IMR-90 (cell line): ENCODE results near the gene IL1RL1. TPM values are rescaled to one million over a fixed set of nuclear protein-coding genes. Genes with fewer than 3 reads are reported as not detected.

Experiments
- ATAC-seq: fragments of 200-7000 bp; cut with Tn5 transposase; 2 replicates; pipeline ENCODE4 v1.9.1; 2020; ENCODE audit warnings: low read depth, mild to moderate bottlenecking, moderate library complexity
- BruUV-seq: library from RNA; stranded (reverse); fragments of 400-500 nt; replicated peaks from 2 replicates; lab custom pipeline; 2021; lab: Mats Ljungman, UMichigan
- CTCF ChIA-PET: fragments of 300-600 bp; formaldehyde crosslinking; extraction: SDS; loops from one replicate; lab custom pipeline; 2021; ENCODE audit warnings: antibody characterized with exemption; lab: Yijun Ruan, JAX
- POLR2A ChIA-PET: fragments of 300-600 bp; sonication (Branson Sonifier 250); formaldehyde crosslinking; loops from one replicate; lab custom pipeline; 2022; ENCODE audit warnings: antibody characterized with exemption; ENCODE audit not compliant: unreplicated experiment; lab: Charles Lee
- DNase-seq: peaks from one replicate; pipeline ENCODE4 v3.0.0; 2013
- H2AFZ ChIP-seq: replicated peaks from 2 replicates; pipeline ENCODE3; 2013; ENCODE audit warnings: low read length, mild to moderate bottlenecking; ENCODE audit not compliant: poor library complexity
- H2AK5ac ChIP-seq: 2 replicates; pipeline ENCODE4 v1.6.1; 2013; ENCODE audit warnings: low read depth, low read length, inconsistent platforms
- H2AK9ac ChIP-seq: replicated peaks from 2 replicates; pipeline ENCODE3; 2013; ENCODE audit warnings: mild to moderate bottlenecking, low read depth, low read length, moderate library complexity; ENCODE audit not compliant: poor library complexity
- H2BK120ac ChIP-seq: 2 replicates; pipeline ENCODE4 v1.6.1; 2013; ENCODE audit warnings: low read depth, low read length, inconsistent platforms
- H2BK15ac ChIP-seq: 3 replicates; pipeline ENCODE4 v1.6.1; 2013; ENCODE audit warnings: low read depth, low read length, inconsistent platforms
- H2BK20ac ChIP-seq: 2 replicates; pipeline ENCODE4 v1.6.1; 2013; ENCODE audit warnings: low read depth, mild to moderate bottlenecking, inconsistent platforms, low read length, moderate library complexity
- H2BK5ac ChIP-seq: 2 replicates; pipeline ENCODE4 v1.6.1; 2013; ENCODE audit warnings: mild to moderate bottlenecking, low read depth, low read length, inconsistent platforms; ENCODE audit not compliant: poor library complexity, severe bottlenecking
- H3K14ac ChIP-seq: replicated peaks from 2 replicates; pipeline ENCODE4 v1.6.1; 2013; ENCODE audit warnings: low read depth, low read length, inconsistent platforms
- H3K18ac ChIP-seq: 2 replicates; pipeline ENCODE4 v1.6.1; 2013; ENCODE audit warnings: low read depth, low read length, control low read depth
- H3K23ac ChIP-seq: 2 replicates; pipeline ENCODE4 v1.6.1; 2013; ENCODE audit warnings: low read depth, low read length, inconsistent platforms
- H3K27ac ChIP-seq: 2 replicates; pipeline ENCODE4 v1.5.1; 2013; ENCODE audit warnings: mild to moderate bottlenecking, control low read depth, low read length; ENCODE audit not compliant: insufficient read depth
- H3K27me3 ChIP-seq: 2 replicates; pipeline ENCODE4 v1.6.1; 2013; ENCODE audit warnings: low read length; ENCODE audit not compliant: control insufficient read depth, insufficient read depth
- H3K36me3 ChIP-seq: 2 replicates; pipeline ENCODE4 v1.6.1; 2013; ENCODE audit warnings: low read length, mixed read lengths; ENCODE audit not compliant: control insufficient read depth, insufficient read depth
- H3K4ac ChIP-seq: 2 replicates; pipeline ENCODE4 v1.6.1; 2013; ENCODE audit warnings: low read depth, low read length, inconsistent platforms
- H3K4me1 ChIP-seq: 2 replicates; pipeline ENCODE4 v1.6.1; 2013; ENCODE audit warnings: low read length, mixed read lengths; ENCODE audit not compliant: control insufficient read depth, insufficient read depth
- H3K4me2 ChIP-seq: 2 replicates; pipeline ENCODE4 v1.6.1; 2013; ENCODE audit warnings: low read depth, mild to moderate bottlenecking, control low read depth, low read length, moderate library complexity
- H3K4me3 ChIP-seq: 2 replicates; pipeline ENCODE4 v1.5.1; 2013; ENCODE audit warnings: low read depth, mild to moderate bottlenecking, control low read depth, low read length, moderate library complexity; ENCODE audit not compliant: insufficient read depth
- H3K56ac ChIP-seq: 2 replicates; pipeline ENCODE4 v1.6.1; 2013; ENCODE audit warnings: low read length, inconsistent platforms; ENCODE audit not compliant: insufficient read depth; ENCODE audit errors: extremely low read depth
- H3K79me1 ChIP-seq, 2 experiments: 2 replicates each; pipeline ENCODE4 v1.6.1; 2013; ENCODE audit warnings: low read length in 2 of 2, inconsistent platforms in 1 of 2, low read depth in 1 of 2
- H3K9ac ChIP-seq: 2 replicates; pipeline ENCODE4 v1.6.1; 2013; ENCODE audit warnings: low read depth, low read length, control low read depth
- H3K9me1 ChIP-seq: 2 replicates; pipeline ENCODE4 v1.6.1; 2013; ENCODE audit warnings: low read length, inconsistent platforms; ENCODE audit not compliant: insufficient read depth
- H3K9me3 ChIP-seq: 2 replicates; pipeline ENCODE4 v1.6.1; 2013; ENCODE audit warnings: low read length; ENCODE audit not compliant: control insufficient read depth, insufficient read depth
- H4K20me1 ChIP-seq: 2 replicates; pipeline ENCODE4 v1.6.1; 2013; ENCODE audit warnings: low read length, inconsistent platforms; ENCODE audit not compliant: insufficient read depth
- H4K5ac ChIP-seq: 2 replicates; pipeline ENCODE4 v1.6.1; 2013; ENCODE audit warnings: mild to moderate bottlenecking, low read depth, low read length, control low read depth
- H4K8ac ChIP-seq, 2 experiments: 2 replicates each; pipeline ENCODE4 v1.6.1; 2013; ENCODE audit warnings: low read depth in 2 of 2, low read length in 2 of 2, control low read depth in 1 of 2, inconsistent platforms in 1 of 2
- H4K91ac ChIP-seq: 2 replicates; pipeline ENCODE4 v1.6.1; 2013; ENCODE audit warnings: low read depth, low read length, inconsistent platforms; ENCODE audit not compliant: insufficient read depth
- BHLHE40 ChIP-seq: fragments of 150-350 bp; IDR thresholded peaks from 2 replicates; pipeline ENCODE4 v1.6.1; 2016; ENCODE audit warnings: mild to moderate bottlenecking, low read depth, low read length
- ELK1 ChIP-seq: fragments of 150-350 bp; IDR thresholded peaks from 2 replicates; pipeline ENCODE4 v1.6.1; 2016; ENCODE audit warnings: low read depth, mild to moderate bottlenecking, low read length, moderate library complexity, borderline replicate concordance
- MAZ ChIP-seq: IDR thresholded peaks from 2 replicates; pipeline ENCODE4 v1.6.1; 2012; ENCODE audit warnings: low read depth, mild to moderate bottlenecking, low read length, improper control_type of control experiment, moderate library complexity, borderline replicate concordance
- NFE2L2 ChIP-seq: fragments of 150-350 bp; IDR thresholded peaks from 2 replicates; pipeline ENCODE4 v1.6.1; 2016; ENCODE audit warnings: low read depth, mild to moderate bottlenecking, low read length
- POLR2A ChIP-seq: IDR thresholded peaks from 2 replicates; pipeline ENCODE4 v1.6.1; 2012; ENCODE audit warnings: mild to moderate bottlenecking, low read depth, low read length
- RCOR1 ChIP-seq: IDR thresholded peaks from 2 replicates; pipeline ENCODE4 v1.6.1; 2012; ENCODE audit warnings: mild to moderate bottlenecking, low read length, improper control_type of control experiment; ENCODE audit not compliant: insufficient replicate concordance
- WGBS, 2 experiments: methylation state at CpG; one replicate each; pipeline versions ENCODE4 v1.1.5 to v1.1.7; 2013; ENCODE audit warnings: missing lambda C conversion rate in 2 of 2; ENCODE audit not compliant: insufficient read length in 1 of 2; ENCODE audit errors: extremely low coverage in 2 of 2; 5-methylcytosine and 5-hydroxymethylcytosine counted together
- dilution Hi-C: fragments of 300-500 bp; cut with HindIII; formaldehyde crosslinking; loops from one replicate; pipeline ENCODE4 v1.14.3; 2018; ENCODE audit warnings: low sequenced_read_pairs; ENCODE audit not compliant: unreplicated experiment
- in situ Hi-C: fragments of 300-500 bp; cut with MboI; formaldehyde crosslinking; loops from 3 replicates; pipeline ENCODE4 v1.14.3; 2019; ENCODE audit warnings: low sequenced_read_pairs, inconsistent platforms, mixed read lengths
- intact Hi-C: fragments of 100-400 bp; cut with micrococcal nuclease; formaldehyde crosslinking; loops from 2 replicates; pipeline ENCODE4 v1.10.0; 2022
- polyA plus RNA-seq, 3 experiments: library from polyadenylated mRNA; depleted of rRNA; stranded (reverse); fragments of >200 nt; gene quantifications; 2 replicates each; pipeline ENCODE4 v1.2.3, GENCODE V29; 2012; ENCODE audit warnings: low replicate concordance in 1 of 3
- total RNA-seq: library from RNA; depleted of rRNA; stranded (reverse); fragments of >200 nt; gene quantifications from 2 replicates; pipeline ENCODE4 v1.2.3, GENCODE V29; 2012
- TF ChIP-seq, protein P1 (sequence below): fragments of 150-350 bp; IDR thresholded peaks from 2 replicates; pipeline ENCODE4 v1.6.1; 2017; ENCODE audit warnings: mild to moderate bottlenecking, antibody characterized with exemption, low read length, low read depth
- TF ChIP-seq, protein P2 (sequence below): conservative IDR thresholded peaks from 2 replicates; pipeline ENCODE4 v1.5.1; 2012; ENCODE audit warnings: mild to moderate bottlenecking, low read depth, low read length, improper control_type of control experiment

IL1RL1 gene
- total and polyA plus RNA-seq, 2 of the 4 experiments (the other 2 are of a cell fraction), result under 0.01 to 0.14 TPM

GRCh38 chr2:102387763-102388546, 76.6 kb downstream of the IL1RL1 start:
- Histone ChIP-seq H3K56ac (no peak overlapping the region), H2BK15ac (no peak overlapping the region), H3K4me1 (no peaks in the 10 kb centered on the region), H3K9me3 (peaks cover 3% of the 10 kb centered on the region; the same call in 1 of the 2 replicates), H2AK9ac (no peak overlapping the region), H4K5ac (no peak overlapping the region), H4K91ac (no peak overlapping the region), H3K23ac (no peak overlapping the region), H4K8ac (no peak overlapping the region), H2AFZ (no peak overlapping the region), H4K20me1 (no peaks in the 10 kb centered on the region), H2AK5ac (no peak overlapping the region), H3K36me3 (no peaks in the 10 kb centered on the region), H2BK20ac (no peak overlapping the region), H3K4ac (no peak overlapping the region), H3K9me1 (no peaks in the 10 kb centered on the region), H3K27me3 (no peaks in the 10 kb centered on the region), H3K18ac (no peak overlapping the region), H3K27ac (no peak overlapping the region), H2BK5ac (no peak overlapping the region), H3K9ac (no peak overlapping the region), H2BK120ac (no peak overlapping the region), H3K14ac (no peak overlapping the region), H3K79me1 (no peaks in the 10 kb centered on the region), H3K4me2 (no peak overlapping the region), H3K4me3 (no peak overlapping the region)
- dilution Hi-C loops (no loop called here), in situ Hi-C loops (no loop called here), intact Hi-C loops (no loop called here)
- no TSS peak for BruUV-seq
- WGBS, 2 experiments, result 100% methylated on average over 3 of the region's 7 CpGs; no CpG with 5 or more reads in 1 of the 2 experiments
- no peak for TF ChIP-seq NFE2L2
- no peak for TF ChIP-seq MAZ
- TF ChIP-seq, protein P1, sequence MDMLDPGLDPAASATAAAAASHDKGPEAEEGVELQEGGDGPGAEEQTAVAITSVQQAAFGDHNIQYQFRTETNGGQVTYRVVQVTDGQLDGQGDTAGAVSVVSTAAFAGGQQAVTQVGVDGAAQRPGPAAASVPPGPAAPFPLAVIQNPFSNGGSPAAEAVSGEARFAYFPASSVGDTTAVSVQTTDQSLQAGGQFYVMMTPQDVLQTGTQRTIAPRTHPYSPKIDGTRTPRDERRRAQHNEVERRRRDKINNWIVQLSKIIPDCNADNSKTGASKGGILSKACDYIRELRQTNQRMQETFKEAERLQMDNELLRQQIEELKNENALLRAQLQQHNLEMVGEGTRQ, result no peak
- TF ChIP-seq BHLHE40, result no peak
- TF ChIP-seq POLR2A, result no peak
- TF ChIP-seq, protein P2, sequence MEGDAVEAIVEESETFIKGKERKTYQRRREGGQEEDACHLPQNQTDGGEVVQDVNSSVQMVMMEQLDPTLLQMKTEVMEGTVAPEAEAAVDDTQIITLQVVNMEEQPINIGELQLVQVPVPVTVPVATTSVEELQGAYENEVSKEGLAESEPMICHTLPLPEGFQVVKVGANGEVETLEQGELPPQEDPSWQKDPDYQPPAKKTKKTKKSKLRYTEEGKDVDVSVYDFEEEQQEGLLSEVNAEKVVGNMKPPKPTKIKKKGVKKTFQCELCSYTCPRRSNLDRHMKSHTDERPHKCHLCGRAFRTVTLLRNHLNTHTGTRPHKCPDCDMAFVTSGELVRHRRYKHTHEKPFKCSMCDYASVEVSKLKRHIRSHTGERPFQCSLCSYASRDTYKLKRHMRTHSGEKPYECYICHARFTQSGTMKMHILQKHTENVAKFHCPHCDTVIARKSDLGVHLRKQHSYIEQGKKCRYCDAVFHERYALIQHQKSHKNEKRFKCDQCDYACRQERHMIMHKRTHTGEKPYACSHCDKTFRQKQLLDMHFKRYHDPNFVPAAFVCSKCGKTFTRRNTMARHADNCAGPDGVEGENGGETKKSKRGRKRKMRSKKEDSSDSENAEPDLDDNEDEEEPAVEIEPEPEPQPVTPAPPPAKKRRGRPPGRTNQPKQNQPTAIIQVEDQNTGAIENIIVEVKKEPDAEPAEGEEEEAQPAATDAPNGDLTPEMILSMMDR, result no peak
- no peak for TF ChIP-seq RCOR1
- no peak for TF ChIP-seq ELK1
- no peak for ATAC-seq
- ChIA-PET POLR2A (no interaction called here), CTCF (no interaction called here)
- no peak for DNase-seq
